ENCODE data around the gene RNF130.
"Not testable (repeated sequence)": the region's sequence is repeated elsewhere in the genome, so short reads cannot be mapped to it uniquely, and the experiment has no call there.

RNF130 gene

DNA sequence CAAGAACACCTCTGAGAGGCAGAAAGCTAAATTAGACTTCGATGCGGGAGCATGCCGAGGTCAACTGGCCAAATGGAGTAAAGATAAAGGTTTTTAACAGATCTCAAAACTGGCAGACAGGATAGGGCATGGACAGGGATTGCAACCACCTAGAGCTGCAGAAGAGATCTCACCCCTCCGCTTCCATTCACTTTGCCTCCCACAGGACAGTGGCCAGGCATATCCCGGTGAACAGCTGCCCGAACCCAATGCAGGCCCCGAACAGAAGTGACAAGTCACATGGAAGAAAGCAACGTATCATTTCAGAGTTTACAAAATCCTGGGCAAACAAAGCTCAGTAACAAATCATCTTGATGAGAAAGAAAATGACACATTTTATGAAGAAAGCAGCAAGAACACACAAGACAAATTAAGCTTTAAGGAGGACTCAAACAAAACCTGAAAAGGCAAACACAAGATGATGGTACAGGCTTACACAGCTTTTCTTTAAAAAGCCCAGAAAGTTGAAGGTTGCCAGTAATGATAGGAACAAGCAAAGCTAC, 18.4 kb downstream of the RNF130 start:
- DNase-seq = no peak

DNA sequence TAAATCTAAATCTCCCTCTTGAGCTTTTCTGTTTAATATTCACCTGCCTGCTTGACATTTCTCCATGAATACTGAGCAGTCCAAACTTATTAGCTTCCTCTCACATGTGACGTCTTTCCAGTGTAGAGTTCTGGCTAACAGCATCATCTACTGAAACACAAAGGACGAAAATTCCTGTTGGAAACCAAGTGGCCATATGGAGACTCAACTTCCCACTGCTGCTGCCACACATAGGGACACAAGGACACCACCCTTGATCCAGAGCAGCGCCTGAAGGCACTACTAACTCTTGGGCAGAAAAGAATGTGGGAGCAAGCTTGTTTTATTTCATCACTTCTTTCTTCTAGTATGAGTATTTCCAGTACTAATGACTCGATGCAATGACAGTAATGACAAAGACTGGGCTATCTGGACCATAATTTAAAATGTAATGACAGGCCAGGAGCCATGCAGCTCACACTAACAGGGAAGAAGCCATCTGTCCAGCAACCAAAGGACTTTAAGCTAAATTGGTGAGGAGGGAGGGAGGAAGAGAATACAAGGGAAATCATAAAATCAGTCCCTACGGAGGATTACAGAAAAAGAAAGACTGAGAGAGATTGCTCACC, 19.2 kb downstream of the RNF130 start:
- DNase-seq = no peak

DNA sequence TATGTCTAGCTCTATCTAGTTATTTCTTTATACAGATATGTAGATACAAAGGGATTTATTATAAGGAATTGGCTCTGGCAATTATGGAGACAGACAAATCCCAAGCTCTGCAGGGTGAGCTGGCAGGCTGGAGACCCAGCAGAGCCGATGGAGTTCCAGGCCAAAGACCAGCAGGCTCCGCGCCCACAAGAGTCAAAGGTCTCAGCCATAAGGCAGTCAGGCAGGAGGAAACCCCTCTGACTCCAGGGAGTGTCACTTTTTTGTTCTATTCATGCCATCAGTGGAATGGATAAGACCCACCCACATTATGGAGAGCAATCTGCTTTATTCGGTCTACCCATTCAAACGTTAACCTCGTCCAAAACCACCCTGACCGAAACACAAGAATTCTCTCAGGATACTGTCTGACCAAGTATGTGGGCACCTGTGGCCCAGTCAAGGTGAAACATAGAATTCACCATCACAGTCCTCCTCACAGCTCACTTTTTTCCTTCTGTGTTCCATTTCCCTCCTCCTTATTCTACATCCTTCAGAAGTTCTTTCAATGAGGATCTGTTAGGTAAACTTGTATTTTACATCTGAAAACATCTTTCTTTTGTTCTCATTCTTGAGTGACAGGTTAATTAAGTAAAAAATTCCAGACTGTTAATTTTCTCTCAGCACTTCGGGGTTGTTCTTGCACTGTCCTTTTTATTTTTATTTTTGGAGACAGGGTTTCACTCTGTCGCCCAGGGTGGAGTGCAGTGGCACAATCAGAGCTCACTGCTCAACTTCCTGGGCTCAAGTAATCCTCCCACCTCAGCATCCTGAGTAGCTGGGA, 21.2 kb downstream of the RNF130 start:
- no peak for DNase-seq

DNA sequence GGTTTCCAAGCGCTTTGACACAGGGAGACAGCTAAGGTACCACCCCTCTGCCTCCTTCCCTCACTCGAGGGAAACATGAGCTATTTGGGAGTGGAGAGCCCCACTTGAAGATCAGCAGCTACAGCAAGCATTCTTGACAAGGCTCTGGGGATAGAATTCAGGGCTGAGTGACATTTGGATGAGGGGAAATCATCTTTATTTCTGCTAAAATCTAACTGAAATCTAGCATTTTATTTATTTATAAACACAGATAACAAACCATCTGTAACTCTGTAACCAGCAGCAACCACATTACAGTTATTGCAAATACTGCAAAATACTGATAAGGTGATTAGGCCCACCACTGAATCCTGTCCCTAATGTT, 22.4 kb downstream of the RNF130 start:
- DNase-seq = no peak

DNA sequence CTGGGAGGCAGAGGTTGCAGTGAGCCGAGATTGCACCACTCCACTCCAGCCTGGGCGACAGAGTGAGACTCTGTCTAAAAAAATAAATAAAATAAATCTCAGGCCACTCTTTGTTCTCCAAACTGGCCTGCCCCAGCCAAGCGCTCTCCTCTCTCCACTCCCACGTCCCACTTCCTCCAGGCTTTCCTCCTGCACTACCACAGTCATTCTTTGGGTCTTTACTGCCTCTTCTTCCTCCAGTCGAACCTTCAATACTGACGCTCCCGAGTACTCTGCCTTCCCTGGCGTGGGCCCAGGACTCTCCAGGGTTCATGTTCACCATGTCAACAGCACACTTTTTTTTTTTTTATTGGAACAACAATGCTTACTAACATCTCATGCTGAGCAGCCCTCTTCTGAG, 23.9 kb downstream of the RNF130 start:
- DNase-seq = no peak

GRCh38 chr5:180046656-180047055, 24.9 kb downstream of the RNF130 start:
- no peak for DNase-seq

DNA sequence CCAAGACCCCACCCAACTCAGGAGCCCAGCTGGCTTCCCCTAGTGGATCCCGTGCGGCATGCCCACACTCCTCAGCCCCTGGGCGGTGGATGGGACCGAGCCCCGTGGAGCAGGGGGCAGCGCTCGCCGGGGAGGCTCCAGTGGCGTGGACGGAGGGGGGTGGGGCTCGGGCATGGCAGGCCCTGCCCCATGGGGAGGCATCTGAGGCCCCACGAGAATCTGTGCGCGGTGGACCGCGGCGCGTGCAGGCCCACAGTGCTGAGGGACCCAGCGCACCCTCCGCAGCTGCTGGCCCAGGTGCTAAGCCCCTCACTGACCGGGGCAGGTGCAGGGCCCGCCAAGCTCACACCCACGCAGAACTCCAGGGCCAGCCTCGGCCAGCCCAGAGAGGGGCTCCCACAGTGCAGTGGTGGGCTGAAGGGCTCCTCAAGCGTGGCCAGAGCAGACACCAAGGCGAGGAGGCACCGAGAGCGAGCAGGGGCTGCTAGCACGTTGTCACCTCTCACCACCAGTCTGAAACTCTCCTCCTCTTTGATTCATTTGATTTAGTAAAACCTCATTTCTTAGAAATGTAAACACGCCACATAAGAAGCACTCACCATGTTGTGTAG, 25.6 kb downstream of the RNF130 start:
- DNase-seq = no peak

GRCh38 chr5:180043377-180043776, 28.2 kb downstream of the RNF130 start:
- no peak for DNase-seq

- no peak for DNase-seq
These were observed 30.0 kb downstream of the RNF130 start for GRCh38 chr5:180041301-180042274.

GRCh38 chr5:180040287-180041214, 31.0 kb downstream of the RNF130 start:
- DNase-seq = no peak

DNA sequence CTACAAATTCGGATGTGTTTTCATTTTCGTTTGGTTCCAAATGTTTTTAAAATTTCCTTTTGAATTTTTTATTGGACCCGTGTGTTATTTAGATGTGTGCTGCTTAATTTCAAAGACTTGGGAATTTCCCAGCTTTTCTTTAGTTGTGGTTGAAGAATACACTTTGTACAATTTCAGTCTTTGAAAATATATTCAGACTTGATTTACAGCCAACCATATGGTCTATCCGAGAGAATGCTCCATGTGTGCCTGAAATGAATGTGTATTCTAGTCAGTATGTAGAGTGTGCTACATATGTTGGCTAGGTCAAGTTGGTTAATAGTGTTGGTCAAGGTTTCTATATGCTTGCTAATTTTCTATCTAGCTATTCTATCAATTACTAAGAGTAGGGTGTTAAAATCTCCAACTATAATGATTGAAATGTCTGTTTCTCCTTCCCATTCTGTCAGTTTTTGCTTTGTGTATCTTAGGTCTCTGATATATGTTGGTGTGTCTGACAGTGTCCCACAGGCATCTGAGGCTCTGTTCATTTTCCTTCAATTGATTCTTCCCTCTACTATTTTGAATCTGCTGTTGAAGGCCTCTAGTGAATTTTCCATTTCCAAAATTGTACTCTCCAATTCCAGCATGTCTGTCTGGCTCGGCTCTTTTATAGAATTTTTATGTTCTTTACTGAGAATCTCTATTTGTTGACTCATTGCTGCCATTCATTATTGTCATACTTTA, 36.2 kb downstream of the RNF130 start:
- DNase-seq = no peak

- DNase-seq = no peak
These were observed 37.0 kb downstream of the RNF130 start for GRCh38 chr5:180034564-180034963.

DNA sequence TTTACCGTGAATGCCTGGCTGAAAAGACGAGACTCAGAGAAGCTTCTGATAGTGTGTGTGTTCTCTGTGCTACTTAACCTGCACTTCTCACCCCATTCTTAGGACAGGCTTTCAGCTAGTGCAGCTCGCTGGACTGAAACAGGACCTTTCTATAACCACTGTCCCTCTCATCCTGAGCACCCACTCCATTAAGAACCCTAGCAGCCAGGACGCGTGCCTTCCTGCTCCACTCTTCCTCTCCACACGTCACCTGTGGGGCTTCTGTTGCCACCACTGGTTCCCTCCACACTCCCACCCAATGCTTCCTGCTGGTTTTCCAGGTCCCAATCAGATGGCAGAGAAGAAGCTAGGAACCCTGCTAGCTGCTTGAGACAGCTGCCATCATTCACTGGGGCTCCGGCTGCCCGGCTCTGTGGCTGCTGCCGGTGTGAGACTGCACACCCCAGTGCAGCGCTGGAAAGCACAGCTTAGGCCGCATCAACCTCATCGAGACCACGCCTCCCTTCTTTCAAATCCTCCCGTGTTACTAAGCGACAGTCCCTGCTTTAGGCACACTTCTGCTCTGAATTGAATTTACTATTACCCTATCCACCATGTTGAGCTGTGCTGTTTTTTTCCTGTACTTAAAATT, 44.0 kb downstream of the RNF130 start:
- DNase-seq = no peak

GRCh38 chr5:180026734-180027458, 44.7 kb downstream of the RNF130 start:
- no peak for DNase-seq

DNA sequence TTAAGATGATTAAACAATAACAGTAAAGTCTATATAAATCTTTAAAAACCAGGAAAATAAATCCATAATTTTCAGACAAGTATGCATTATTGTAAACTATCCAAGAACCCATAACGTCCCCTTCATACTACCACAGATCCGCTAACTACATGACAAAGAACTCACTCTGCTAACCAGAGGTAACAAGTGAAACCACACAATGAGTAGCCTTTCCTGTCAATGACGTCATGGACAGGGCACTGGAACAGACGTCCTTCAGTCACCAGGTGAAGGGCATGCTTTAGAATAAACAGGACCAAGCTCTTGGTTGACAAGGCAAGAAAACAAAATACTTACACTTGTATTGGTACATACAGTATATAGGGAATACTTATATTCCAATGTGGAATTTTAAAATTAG, 45.2 kb downstream of the RNF130 start:
- peak; percentile 28 for DNase-seq

- DNase-seq = no peak
These were observed 49.7 kb downstream of the RNF130 start for GRCh38 chr5:180021900-180022299.

DNA sequence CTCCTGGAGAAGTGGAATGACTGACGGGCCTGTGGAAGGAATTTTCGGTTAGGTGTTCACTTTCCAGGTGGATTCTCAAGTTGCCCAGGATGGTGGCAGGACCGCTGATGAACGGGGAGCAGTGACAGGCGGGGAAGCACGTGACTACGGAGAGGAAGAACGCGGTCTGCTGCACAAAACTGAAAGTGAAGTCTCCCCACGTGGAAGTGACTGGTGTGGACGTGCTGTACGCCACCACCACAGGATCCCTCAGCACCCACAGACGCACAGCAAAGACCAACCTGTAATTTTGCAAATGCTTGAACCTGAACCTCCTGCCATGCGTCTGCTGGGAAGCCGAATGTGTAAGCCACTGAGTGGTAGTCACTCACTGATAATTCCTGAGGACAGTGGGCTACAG, 51.4 kb downstream of the RNF130 start:
- DNase-seq = no peak

GRCh38 chr5:180018347-180019060, 53.1 kb downstream of the RNF130 start:
- DNase-seq = no peak

DNA sequence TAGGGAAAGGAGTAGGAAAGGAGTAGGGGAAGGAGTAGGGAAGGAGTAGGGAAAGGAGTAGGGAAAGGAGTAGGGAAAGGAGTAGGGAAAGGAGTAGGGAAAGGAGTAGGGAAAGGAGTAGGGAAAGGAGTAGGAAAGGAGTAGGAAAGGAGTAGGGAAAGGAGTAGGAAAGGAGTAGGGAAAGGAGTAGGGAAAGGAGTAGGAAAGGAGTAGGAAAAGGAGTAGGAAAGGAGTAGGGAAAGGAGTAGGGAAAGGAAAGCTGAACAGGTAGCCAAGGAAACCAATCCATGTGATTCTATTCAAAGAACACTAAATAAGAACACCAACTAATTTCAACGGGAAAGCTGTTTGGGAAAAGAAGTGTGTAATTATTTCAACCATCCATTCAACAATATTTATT, 56.0 kb downstream of the RNF130 start:
- DNase-seq = not testable (repeated sequence)
